Glomerular visceral epithelial cell (primary cell): ENCODE data around the gene ZNF774.
A peak's percentile ranks its signal among the peaks of the same experiment; 100 is the strongest.
"Not testable (repeated sequence)": the region's sequence is repeated elsewhere in the genome, so short reads cannot be mapped to it uniquely, and the experiment has no call there.

Experiments used
- DNase-seq: peaks from one replicate; pipeline ENCODE4 v3.0.0-alpha.2; 2016; ENCODE audit errors: extremely low spot score

Gene ZNF774

GRCh38 chr15:90388462-90389380, 36.6 kb downstream of the ZNF774 start:
- DNase-seq = peak; percentile 74

- no peak for DNase-seq
Observed at GRCh38 chr15:90389513-90389912, 37.4 kb downstream of the ZNF774 start.

GRCh38 chr15:90393040-90393439, 41.0 kb downstream of the ZNF774 start:
- DNase-seq = no peak

- DNase-seq = no peak
Observed at GRCh38 chr15:90394074-90394473, 42.0 kb downstream of the ZNF774 start.

GRCh38 chr15:90394748-90395442, 42.8 kb downstream of the ZNF774 start:
- no peak for DNase-seq

GRCh38 chr15:90396321-90396720, 44.2 kb downstream of the ZNF774 start:
- no peak for DNase-seq

- no peak for DNase-seq
Observed at GRCh38 chr15:90400005-90400758, 48.1 kb downstream of the ZNF774 start.

- DNase-seq = peak; percentile 94
Observed at GRCh38 chr15:90400759-90401314, 48.8 kb downstream of the ZNF774 start.

GRCh38 chr15:90401495-90401894, 49.4 kb downstream of the ZNF774 start:
- no peak for DNase-seq

GRCh38 chr15:90402223-90402622, 50.1 kb downstream of the ZNF774 start:
- peak; percentile 88 for DNase-seq

GRCh38 chr15:90402767-90403166, 50.7 kb downstream of the ZNF774 start:
- no peak for DNase-seq

GRCh38 chr15:90405055-90405607, 53.0 kb downstream of the ZNF774 start:
- no peak for DNase-seq

- DNase-seq = no peak
Observed at GRCh38 chr15:90407336-90407735, 55.3 kb downstream of the ZNF774 start.

GRCh38 chr15:90407871-90408317, 55.8 kb downstream of the ZNF774 start:
- DNase-seq = no peak

- DNase-seq = no peak
Observed at GRCh38 chr15:90408657-90409056, 56.6 kb downstream of the ZNF774 start.

- DNase-seq = not testable (repeated sequence)
Observed at GRCh38 chr15:90409587-90409986, 57.5 kb downstream of the ZNF774 start.

GRCh38 chr15:90410316-90410715, 58.2 kb downstream of the ZNF774 start:
- not testable (repeated sequence) for DNase-seq

GRCh38 chr15:90411176-90411575, 59.1 kb downstream of the ZNF774 start:
- DNase-seq = no peak
